NCI-H1694 (cell line): Measurements from ENCODE around the gene MYO9B.

ENCODE experiments used
- DNase-seq: peaks from one replicate; lab custom pipeline; 2025; lab: John Stamatoyannopoulos, UW

Gene MYO9B

DNA sequence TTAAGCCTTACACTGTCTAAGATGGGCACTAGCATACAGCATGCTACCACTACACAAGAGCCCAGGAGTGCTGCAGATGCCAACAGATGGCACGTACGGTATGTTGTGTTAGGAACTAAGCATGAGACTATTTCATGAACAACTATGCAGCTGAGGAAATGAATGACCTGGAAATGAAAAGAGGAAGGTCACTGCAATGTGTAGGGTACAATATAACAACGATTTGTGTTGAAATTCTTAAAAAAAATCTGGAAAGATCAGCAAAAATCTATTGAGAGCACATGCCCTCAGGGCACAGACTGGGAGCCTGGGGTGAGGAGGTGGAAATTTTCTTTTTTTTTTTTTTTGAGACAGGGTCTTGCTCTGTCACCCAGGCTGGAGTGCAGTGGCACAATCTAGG, 14.8 kb upstream of the MYO9B start:
- DNase-seq = no peak

DNA sequence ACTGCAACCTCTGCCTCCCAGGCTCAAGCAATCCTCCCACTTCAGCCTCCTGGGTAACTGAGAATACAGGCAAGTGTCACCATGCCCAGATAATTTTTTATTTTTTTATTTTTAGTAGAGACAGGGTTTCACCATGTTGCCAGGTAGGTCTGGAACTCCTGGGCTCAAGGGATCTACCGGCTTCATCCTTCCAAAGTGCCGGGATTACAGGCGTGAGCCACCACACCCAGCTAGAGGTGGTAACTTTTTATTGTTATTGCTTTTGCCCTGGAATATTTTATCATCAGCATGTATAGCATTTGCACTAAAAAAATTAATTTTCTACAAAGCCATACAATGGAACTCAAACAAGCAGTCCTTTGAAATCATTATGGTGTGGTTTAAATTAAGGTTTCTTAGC, 14.4 kb upstream of the MYO9B start:
- no peak for DNase-seq

GRCh38 chr19:17061691-17062090, 13.9 kb upstream of the MYO9B start:
- no peak for DNase-seq

DNA sequence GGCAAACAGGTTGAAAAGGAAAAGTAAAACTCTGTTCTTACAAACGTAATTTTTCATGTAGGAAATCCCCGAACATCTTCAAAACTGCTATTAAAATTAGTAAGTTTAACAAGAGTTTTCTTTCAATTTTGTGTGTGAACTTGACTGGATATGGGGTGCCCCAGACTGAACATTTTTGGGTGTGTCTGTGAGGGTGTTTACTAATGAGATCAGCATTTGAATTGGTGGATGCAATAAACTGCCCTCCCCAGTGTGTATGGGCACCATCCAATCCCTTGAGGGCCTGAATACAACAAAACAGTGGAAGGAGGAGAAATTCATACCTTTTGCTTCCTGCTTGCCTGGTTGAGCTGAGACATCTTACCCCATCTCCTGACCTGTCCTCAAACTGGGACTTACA, 12.1 kb upstream of the MYO9B start:
- no peak for DNase-seq

- no peak for DNase-seq
Measured at GRCh38 chr19:17069193-17069592, 6.4 kb upstream of the MYO9B start.

- no peak for DNase-seq
Measured at GRCh38 chr19:17070421-17070820, 5.2 kb upstream of the MYO9B start.

DNA sequence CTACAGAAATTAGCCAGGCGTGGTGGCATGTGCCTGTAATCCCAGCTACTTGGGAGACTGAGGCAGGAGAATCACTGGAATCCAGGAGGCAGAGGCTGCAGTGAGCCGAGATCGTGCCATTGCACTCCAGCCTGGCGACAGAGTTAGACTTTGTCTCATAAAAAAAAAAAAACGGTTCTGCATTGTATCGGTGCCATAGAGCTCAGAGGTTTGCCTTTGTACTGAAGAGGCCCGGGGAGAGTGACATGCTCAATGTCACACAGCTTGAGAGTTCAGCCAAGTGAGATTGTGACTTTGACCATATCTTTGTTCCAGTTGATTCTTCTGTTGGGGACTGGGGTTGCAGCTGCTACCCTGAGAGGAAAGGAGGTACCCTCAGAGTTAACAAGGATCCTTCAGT, 4.7 kb upstream of the MYO9B start:
- DNase-seq = no peak

DNA sequence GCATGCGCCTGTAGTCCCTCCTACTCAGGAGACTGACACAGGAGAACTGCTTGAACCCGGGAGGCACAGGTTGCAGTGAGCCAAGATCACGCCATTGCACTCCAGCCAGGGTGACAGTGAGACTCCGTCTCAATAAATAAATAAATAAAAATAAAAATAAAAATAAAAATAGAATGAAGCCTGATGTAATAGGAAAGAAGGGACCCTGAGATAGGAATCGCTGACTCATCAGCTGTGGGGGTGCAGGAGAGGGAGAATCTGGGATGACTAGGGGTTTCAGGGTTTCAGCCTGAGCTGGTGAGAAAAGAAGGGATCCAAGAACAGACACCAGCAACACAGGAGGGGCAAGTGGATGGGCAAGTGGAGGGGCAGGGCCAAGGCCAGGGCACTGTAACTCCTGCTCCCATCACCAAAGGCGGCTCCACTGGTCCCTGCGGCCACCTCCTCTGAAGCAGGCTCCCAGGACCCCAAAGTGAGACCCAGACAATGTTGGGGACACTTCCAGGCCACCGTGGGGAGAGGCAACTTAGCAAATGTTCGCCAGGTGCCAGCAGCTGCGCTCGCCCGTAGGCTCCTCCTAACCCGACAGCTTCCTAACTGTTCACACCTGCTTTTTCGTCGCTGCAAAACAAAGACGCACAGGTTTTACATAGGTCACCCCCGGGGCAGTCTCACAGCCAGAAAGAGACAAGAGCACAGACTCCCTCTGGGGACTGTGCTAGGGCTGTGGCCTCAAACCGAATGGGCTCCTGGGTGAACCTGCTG, 1.5 kb upstream of the MYO9B start:
- DNase-seq = no peak

DNA sequence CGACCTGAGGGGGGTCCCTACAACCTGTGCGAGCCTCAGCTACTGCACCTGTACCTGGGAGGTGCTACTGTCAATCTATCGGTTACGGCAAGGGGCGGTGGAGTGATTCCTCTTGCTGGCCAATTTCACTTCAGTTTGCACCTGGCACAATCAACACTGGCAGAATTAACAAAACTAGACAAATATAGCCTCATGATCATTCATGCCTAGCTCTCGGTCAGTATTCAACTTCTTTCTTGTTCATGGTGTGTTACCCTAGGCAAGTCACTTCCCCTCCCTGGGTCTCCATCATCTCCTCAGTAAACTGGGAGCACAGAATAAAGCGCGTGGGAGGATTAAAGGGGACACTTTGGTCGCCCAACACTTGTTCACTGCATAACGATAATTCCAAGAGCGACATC, 943 bp upstream of the MYO9B start:
- no peak for DNase-seq

GRCh38 chr19:17075864-17076542, 426 bp downstream of the MYO9B start:
- DNase-seq = no peak

- no peak for DNase-seq
Measured at GRCh38 chr19:17076543-17076991, 990 bp downstream of the MYO9B start.

DNA sequence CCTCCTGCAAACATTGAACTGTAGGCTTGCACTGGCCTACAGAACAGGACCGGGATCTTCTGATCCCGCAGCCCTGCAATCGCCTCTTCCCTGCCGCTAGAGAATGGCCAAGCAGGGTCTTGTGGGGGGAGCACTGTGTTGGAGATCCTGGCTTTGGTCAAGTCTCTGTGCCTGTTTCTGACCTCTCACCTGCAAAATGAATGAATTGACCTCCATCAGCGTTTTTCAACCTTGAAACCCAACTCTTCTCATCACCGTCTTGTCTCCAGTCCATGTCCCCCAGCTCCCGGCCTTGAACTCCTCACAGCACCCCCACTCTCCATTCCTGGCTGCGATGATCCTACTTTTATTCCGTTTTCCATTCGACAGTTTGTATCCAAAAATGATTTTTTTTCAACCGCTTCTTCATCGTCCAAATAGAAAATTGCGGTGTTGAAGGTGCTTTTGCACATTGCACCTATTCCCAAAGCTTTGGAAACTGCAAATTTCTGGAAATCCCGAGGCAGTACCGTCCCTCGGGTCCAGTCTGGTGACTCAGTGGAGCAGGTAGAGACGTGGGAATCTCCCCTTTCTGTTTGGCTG, 2.0 kb downstream of the MYO9B start:
- DNase-seq = no peak

DNA sequence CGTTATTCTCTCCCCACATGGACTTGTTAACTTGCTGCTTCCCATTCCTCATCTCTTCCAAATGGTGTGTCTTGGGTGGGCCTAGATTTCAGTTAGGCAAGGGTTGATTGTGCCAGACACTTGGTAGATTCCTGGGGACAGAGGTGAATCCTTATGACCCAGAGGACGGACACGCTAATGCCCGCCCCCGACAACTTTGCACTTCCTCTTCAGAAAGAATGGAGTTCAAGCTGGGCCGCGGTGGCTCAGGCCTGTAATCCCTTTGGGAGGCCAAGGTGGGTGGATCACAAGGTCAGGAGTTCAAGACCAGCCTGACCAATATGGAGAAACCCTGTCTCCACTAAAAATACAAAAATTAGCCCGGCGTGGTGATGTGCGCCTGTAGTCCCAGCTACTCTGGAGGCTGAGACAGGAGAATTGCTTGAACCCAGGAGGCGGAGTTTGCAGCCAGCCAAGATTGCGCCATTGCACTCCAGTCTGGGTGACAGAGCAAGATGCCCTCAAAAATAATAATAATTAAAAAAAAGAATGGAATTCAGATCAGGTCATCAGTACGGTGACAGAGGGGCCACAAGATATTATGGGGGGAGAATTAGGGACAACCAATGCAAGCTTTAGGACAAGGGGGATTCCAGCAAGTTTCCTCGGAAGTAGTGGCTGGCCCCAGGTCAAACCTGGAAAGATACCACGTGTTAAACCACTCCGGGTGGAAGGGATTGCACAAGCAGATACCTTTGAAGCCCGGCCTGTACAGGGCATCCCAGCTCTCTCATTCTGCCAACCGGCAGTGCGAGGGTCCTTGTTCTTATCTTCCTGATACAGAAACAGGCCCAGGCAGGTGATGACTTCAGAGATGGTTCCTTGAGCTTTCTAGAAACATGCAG, 2.7 kb downstream of the MYO9B start:
- DNase-seq = no peak

- no peak for DNase-seq
Measured at GRCh38 chr19:17078920-17079709, 3.5 kb downstream of the MYO9B start.

DNA sequence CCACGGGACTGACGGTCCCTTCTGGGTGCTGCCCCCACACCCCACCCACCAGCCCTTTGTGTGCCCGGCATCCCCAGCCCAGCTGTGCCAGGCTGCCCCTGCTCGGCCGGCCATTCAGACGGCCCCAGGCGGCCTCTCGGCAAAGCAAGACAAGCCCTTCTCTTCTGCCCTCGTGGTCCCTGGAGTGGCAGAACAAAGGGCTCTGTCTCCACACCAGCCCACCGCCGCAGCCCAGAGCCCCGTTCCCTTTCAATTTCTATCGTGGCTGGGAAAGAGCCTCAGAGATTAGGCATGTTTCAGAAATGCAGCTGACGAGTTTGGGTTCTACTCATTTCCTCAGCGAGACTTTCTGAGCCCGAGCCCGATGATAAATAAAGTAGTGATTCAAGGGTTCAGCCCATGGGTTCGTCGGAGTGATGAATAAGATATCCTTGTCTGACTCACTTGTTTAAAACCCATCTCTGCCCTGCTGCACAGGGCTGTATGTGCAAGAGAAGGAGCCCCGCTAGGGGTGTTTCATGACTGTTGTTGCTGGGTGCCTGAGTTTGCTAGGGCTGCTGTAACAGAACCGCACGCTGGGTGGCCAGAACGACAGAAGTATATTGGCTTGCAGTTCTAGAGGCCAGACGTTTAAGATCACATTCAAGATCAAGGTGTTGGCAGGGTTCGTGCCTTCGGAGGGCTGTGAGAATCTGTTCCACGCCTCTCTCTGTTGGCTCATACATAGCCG, 4.3 kb downstream of the MYO9B start:
- no peak for DNase-seq

DNA sequence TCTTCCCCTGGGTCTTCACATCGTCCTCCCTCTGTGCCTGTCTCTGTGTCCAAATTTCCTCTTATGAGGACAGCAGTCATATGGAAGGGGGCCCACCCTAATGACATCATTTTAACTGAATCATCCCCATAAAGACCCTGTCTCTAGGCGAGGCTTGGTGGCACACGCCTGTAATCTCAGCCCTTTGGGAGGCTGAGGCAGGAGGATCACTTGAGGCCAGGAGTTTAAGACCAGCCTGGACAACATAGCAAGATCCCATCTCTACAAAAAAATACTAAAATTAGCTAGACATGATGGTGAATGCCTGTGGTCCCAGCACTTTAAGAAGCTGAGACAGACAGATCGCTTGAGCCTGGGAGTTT, 4.8 kb downstream of the MYO9B start:
- no peak for DNase-seq

DNA sequence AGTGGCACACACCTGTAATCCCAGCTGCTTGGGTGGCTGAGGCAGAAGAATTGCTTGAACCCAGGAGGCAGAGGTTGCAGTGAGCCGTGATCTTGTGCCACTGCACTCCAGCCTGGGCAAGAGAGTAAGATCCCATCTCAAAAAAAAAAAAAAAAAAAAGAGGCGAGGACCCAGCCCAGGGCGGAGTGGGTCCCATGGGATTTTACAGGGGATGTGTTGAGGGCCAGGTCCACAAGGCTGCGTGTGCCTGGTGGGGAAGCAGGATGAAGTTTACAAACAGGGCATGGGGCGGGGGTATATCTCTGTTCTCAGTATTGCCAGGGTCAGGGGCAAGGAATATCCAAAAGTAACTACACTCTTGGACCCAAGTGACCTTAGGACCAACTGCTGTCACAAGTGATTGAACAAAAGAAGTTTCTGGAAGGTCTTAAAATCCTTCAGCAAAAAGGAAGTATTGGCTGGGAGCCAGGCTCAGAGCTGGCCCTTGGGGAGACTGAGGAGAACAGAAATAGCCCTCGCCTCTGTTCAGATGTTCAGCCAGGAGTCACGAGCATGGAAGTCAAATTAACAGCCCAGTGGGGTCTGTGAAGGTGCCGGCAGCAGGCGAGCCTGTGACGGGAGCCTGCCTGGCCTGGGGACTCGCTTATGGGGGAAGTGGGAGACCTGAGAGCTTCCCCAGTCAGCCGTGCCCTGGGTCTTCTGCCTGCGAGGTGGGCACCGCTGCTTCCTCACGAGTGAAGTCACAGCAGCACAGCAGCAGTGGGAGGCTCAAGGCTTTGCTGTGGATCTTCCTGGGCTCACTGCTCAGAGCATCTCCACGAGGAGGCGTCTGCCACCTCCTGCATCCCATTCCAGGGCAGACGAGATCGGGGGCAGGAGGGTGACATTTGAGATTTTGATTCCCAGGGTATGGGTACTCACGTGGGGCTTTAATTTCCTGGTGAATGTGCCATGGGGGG, 6.4 kb downstream of the MYO9B start:
- DNase-seq = no peak

- no peak for DNase-seq
Measured at GRCh38 chr19:17086120-17086519, 10.5 kb downstream of the MYO9B start.

- DNase-seq = no peak
Measured at GRCh38 chr19:17086834-17087233, 11.3 kb downstream of the MYO9B start.

DNA sequence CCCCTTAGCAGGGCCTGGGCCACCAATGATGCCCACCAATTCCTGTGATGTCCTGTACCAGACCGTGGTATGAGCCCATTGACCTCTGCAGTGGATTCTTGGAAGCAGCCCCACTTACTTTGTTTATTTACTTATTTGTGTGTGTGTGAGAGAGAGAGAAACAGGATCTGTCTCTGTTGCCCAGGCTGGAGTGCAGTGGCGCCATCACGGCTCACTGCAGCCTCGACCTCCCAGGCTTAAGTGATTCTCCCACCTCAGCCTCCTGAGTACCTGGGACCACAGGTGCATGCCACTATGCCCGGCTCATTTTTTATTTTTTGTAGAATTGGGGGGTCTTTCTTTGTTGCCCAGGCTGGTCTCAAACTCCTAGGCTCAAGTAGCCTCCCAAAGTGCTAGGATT, 13.0 kb downstream of the MYO9B start:
- DNase-seq = no peak
